GF-D8 (cell line): ENCODE data around the gene SCGB3A1.

Experiments used
- DNase-seq: peaks from one replicate; lab custom pipeline; 2025; lab: John Stamatoyannopoulos, UW

Gene SCGB3A1

DNA sequence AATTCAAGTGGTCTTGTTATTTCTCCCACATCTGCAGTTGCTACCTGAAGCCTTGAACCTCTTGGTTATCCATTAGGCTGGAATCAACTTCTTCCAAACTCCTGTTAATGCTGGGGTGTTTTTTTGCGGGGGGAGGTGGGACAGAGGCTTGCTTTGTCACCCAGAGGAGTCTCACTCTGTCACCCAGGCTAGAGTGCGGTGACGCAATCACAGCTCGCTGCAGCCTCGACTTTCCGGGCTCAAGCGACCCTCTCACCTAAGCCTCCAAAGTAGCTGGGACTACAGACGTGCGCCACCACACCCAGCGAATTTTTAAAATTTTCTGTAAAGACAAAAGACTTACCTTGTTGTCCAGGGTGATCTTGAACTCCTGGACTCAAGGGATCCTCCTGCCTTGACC is 4.4 kb downstream of the SCGB3A1 start:
- DNase-seq = no peak

DNA sequence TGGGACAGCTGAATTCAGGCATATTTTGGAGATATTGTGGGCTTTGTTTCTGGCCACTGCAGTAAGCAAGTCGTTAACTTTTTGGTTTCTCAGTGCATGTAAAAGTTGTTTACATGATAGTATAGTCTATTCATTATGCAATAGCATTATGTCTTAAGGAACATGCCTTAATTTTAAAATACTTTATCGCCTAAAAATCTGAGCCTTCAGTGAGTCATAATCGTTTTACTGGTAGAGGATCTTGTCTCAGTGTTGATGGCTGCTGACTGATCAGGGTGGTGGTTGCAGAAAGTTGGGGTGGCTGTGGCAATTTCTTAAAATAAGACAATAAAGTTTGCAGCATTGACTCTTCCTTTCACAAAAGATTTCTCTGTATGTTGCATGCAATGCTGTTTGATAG is 5.1 kb downstream of the SCGB3A1 start:
- no peak for DNase-seq

GRCh38 chr5:180583738-180584137 is 7.6 kb downstream of the SCGB3A1 start:
- DNase-seq = no peak

GRCh38 chr5:180580681-180581080 is 10.6 kb downstream of the SCGB3A1 start:
- no peak for DNase-seq

DNA sequence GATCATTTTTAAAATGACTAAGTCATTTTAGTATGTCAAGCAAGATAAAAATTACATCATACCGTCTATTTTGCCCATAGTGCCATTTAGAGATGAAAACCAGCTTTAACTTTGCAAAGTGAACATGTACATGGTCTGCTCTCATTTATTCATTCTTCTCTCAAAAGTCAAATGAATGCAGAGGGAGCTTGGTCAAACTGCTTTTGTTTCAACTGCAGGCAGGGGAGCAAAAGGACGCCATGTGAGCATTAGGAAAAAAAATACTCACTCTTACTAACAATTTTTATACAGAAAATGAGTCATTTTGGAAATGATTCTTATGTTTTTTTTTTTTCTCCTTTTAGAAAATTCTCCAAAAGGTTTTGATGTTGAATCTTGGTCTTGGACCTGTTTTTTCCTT is 15.7 kb downstream of the SCGB3A1 start:
- DNase-seq = no peak

- no peak for DNase-seq
Observed at GRCh38 chr5:180568914-180569313, 22.4 kb downstream of the SCGB3A1 start.

DNA sequence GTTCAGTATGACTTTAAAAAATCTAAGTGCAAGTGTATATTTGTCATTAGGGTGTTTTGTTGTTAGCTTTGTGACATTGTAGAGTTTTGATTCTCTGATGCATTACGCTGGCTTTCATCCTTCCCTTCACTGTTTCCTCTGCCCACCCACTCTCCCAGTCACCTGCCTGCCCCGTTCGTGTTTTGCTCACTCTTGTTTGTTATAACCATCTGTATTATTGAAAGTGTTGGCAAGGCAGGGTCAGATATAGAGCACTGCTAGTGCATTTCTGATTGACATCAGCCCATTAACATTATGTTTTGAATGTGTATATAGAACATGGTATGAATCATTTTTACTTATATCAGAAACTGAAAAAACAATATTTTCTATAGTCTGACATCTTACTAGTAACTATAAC is 27.3 kb downstream of the SCGB3A1 start:
- DNase-seq = no peak

- DNase-seq = no peak
Observed at GRCh38 chr5:180558232-180558631, 33.1 kb downstream of the SCGB3A1 start.

DNA sequence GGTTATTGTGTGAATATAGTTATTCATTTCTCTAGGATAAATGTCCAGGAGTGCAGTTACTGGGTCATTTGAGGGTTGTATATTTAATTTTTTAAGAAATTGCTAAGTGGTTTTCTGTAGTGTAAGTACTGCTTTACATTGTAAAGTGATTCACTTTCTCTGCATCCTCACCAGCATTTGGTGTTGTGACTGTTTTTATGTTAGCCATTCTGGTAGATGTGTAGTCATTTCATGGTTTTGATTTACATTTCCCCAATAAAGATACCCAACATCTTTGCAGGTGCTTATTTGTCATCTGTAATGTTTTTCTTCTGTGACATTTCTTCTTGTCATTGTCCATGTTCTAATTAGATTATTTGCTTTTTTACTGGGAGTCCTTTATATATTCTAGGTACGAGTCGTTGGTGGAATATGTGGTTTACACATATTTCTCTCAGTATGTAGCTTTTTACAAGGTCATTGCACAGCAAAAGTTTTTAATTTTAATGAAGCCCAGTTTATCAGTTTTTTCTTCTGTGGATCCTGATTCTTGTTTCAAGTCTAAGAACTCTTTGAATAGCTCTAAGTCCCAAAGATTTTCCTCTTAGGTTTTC is 34.0 kb downstream of the SCGB3A1 start:
- no peak for DNase-seq

DNA sequence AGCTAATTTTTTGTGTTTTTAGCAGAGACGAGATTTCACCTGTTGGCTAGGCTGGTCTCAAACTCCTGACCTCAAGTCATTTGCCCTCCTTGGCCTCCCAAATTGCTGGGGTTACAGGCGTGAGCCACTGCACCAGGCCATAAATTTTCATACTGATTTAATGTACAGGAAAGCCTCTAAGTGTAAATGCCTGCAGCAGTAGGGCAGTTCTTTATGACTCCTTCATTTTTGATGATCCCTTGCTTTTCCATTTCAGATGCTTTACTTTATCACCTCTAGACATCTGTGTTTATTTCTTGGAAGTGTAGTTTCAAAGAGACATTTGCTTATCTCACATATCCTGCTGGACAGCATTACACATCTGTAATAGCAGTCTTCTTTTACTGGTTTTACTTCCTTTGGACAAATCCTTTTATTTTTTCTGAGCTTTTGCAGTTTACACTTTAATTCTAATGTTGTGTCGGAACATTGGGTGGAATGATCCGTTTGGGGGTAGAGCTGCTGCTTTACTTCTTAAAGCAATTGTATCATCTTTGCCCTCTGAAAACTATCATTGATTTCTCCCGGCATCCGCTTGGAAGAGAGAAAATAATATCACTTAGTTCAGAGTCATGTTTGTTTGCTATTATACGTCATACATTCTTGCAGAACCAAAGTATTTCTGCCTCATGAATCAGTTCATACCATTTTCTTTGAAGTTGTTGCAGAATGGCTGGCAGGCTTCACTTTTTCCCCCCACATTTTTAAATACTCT is 36.0 kb downstream of the SCGB3A1 start:
- no peak for DNase-seq

DNA sequence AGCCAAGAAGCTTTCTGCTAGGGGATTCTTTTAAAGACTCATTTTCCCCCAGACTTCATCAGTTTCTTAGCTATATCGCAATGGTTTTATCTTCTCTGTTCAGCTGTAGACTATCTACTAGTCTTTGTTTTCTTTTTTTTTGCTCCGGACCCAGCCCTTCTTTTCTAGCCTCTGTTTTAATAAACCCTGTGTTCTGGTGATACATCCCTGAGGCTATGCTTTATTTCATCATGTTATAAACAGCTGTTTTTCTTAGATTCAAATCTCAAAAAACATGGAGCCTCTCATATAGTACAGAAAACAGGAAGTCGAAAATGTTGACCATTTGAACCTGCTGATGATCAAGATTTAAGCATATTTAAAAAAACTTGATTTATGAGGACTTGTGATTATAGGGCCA is 37.8 kb downstream of the SCGB3A1 start:
- DNase-seq = no peak

GRCh38 chr5:180548563-180548962 is 42.7 kb downstream of the SCGB3A1 start:
- DNase-seq = no peak

DNA sequence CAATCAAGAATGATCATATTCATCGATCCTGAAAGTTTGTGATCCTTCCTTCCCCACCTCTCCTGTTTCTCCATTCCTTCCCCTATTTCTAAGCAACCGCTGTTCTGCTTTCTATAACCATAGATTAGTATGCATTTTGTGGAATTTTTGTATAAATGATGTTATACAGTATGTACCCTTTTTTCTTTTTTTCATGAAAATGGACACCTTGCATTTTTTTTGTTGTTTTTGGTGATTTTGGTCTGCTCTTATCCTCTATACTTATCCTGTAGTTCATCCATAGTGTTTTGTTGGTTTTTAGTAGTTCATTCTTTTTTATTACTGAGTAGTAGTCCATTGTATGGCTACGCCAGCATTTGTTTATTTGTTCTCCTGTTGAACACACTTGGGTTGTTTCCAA is 46.1 kb downstream of the SCGB3A1 start:
- DNase-seq = no peak

GRCh38 chr5:180541710-180542109 is 49.6 kb downstream of the SCGB3A1 start:
- DNase-seq = no peak
